NCI-H1105 (cell line): ENCODE results near the gene ZNF598.
A peak's percentile ranks its signal among the peaks of the same experiment; 100 is the strongest.

Source experiments
- DNase-seq: peaks from one replicate; lab custom pipeline; 2025; lab: John Stamatoyannopoulos, UW

ZNF598 gene

GRCh38 chr16:1990351-1991134 is 19.1 kb downstream of the ZNF598 start:
- DNase-seq: peak; percentile 39

GRCh38 chr16:1990101-1990350 is 19.6 kb downstream of the ZNF598 start:
- no peak for DNase-seq

DNA sequence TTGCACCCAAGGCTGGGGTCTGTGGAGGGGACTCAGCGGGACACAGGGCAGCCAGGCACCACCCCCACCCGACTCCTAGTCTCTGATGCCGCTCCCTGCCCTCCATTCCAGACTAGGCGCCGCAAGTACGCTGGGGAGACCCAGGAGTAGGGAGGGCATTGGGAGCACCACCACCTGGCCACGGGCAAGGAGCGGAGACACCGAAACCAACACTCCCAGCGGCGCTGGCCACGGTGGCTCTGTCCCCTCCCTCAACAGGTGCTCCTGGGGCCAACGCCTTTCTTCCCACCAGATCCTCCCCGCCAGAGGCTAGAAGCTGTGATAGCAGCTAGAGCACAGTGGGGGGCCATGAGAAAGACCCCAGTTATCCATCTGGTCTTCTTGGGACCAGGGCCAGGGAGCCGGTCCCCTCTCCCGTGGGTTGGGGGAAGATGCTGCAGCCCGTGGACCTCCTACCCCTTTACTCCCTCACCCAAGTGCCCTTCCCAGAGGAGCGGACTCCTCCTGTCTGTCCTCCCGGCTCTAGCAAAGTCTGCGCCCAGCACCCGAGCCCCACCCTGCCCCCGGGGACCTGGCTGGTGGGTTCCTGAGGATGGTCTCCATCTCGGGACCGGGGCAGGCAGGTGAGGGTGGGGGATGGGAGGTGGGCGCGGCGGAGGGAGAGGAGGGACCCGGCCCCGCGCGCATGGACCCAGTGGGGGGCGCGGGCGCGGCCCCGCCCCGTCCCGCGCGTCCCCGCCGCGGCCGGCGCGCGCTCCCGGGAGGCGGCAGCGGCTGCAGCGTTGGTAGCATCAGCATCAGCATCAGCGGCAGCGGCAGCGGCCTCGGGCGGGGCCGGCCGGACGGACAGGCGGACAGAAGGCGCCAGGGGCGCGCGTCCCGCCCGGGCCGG is 20.2 kb downstream of the ZNF598 start, which contains the start of gene SYNGR3:
Gene SYNGR3, plus strand, starts transcription at position 762 of the 892 bp plus-strand sequence. CDS start 133 bp downstream, outside the sequence.
- DNase-seq: no peak

GRCh38 chr16:1987198-1987597 is 22.4 kb downstream of the ZNF598 start:
- no peak for DNase-seq

- DNase-seq: no peak
Observed at GRCh38 chr16:1985466-1986150, 24.0 kb downstream of the ZNF598 start.

GRCh38 chr16:1984347-1985225 is 25.0 kb downstream of the ZNF598 start:
- no peak for DNase-seq

GRCh38 chr16:1983544-1984346 is 25.9 kb downstream of the ZNF598 start, which contains the start of gene GFER:
TSS of gene GFER (plus strand) at chr16:1984193. CDS start at chr16:1984219, 26 bp downstream.
- DNase-seq: peak; percentile 58

DNA sequence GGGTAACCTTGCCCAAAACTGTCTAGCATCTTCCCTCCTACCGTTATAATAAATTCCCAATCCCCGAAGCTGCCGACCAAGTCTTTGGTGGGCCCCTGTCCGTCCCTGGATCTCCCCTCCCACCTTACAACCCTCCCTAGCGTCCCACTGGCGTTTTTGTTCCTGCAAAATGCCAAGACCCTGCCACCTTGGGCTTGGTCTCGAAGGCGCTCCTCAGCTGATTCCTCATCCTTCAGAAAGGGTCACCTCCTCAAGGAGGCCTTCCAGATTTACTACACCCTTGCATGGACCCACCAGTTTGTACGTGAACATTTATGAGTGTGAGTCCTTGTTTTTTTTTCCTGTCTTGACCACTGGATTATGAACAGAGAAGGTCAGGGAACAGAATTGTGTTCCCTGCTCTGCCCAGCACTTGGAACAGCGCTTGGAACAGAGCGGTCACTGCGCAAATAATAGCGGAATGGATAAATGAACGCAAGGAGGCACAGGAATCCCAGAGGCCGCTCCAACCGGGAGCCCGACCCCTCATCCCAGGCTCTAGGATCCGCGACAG is 26.6 kb downstream of the ZNF598 start:
- DNase-seq: no peak

DNA sequence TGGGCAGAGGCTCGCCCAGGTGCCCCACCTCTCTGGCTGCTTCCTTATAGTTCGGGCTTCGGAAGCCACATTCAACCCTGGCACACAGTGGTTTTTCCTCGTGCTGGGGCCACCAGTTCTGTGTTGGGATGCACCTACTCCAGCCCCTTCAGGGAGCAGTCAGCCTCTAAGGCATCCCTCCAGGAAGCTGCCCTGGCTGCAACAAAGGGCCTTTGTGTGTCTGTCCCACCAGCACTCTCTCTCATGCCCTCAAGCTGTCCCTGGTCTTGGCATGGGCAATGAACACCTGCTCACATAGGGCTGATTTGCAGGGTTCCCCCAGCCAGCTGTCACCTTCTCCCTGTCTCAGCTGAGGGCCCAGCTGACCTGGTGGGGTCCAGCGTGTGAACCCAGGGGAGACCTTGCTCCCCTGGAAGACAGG is 27.6 kb downstream of the ZNF598 start:
- no peak for DNase-seq

DNA sequence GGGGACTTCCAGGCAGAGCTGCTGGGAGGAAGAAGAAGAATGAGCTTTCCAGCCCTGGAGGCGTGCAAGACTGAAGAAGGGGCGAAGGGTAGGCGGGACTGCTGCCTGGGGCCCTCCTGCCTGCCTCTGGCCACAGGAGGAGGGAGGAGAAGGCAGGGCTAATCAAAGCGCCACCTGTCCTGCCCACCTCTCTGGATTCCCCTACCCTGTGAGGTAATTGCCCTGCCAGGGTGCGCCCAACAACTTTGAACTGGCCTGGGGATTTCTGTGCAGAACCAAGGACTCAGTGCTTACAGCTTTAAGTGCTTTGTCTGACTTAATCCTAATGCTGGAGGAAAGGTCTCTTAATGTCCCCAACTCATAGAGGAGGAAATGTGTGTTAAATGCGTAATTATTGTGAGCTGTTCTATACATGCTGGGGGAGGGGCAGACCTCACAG is 28.2 kb downstream of the ZNF598 start, which contains the start of gene NOXO1:
Gene NOXO1, minus strand, starts transcription at position 72 of the 439 bp plus-strand sequence. CDS start 290 bp downstream, outside the sequence.
- no peak for DNase-seq

- DNase-seq: no peak
Observed at GRCh38 chr16:1980770-1981087, 28.9 kb downstream of the ZNF598 start.

- no peak for DNase-seq
Observed at GRCh38 chr16:1980030-1980769, 29.4 kb downstream of the ZNF598 start.

GRCh38 chr16:1979271-1980029 is 30.2 kb downstream of the ZNF598 start:
- no peak for DNase-seq

DNA sequence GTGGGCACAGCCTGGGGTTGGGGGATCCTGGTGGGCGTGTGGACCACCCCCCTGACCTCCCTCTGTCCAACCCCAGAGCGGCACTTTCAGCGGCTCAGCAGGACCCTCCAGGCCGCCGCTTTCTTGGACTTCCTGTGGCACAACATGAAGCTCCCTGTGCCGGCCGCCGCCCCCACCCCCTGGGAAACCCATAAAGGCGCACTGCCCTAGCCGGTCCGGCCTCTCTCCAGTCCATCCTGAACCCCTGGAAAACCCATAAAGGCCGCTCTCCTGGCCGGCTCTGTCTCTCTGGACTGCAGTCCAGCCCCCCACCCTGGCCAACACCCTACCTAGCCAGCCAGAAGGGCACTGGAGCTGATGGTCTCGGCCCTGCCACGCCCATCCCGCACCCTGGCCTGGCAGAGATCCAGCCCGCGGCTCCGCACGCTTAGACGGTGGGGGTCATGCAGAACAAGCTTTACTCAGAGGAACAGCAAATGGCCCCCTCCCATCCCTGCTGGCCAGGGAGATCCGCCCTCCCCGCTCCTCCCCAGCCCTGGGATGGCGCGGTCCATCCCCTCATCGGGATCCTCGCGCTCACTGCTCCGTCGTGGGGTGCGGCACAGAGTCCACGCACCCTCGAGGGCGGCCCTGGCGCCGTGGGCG is 31.0 kb downstream of the ZNF598 start:
- DNase-seq: no peak

DNA sequence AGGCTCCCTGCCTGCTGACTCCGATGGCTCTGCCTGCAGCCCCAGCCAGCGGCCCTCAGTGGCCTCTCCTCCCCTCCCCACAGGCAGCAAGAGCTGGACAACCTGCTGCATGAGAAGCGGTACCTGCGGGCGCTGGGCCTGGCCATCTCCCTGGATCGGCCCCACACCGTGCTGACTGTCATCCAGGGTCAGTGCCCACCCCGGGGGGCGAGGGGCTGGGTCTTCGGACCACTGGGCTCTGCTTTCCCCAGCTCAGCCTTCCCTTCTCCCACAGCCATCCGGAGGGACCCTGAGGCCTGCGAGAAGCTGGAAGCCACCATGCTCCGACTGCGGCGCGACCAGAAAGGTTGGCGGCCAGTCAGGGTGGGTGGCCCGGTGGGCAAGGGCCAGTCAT is 31.7 kb downstream of the ZNF598 start:
- no peak for DNase-seq

- no peak for DNase-seq
Observed at GRCh38 chr16:1976951-1977874, 32.4 kb downstream of the ZNF598 start.

- DNase-seq: no peak
Observed at GRCh38 chr16:1976216-1976520, 33.5 kb downstream of the ZNF598 start.
